Central memory CD8-positive, alpha-beta T cell (primary cell): ENCODE measurements around the gene STK11.

Experiments
- ATAC-seq: fragments of 150-1000 bp; cut with Tn5 transposase; replicated peaks from 2 replicates; pipeline ENCODE4 v1.10.0; 2022; ENCODE audit warnings: mild to moderate bottlenecking, moderate FRiP score, moderate number of reproducible peaks; ENCODE audit not compliant: poor library complexity, severe bottlenecking; ENCODE audit errors: extremely low read depth
- DNase-seq, 2 donors: peaks; one replicate each; pipeline ENCODE4 v3.0.0; 2021; ENCODE audit warnings: low spot score in 2 of 2
- H3K27ac Mint-ChIP-seq: one replicate; pipeline ENCODE4 v1.8.0; 2022; ENCODE audit warnings: low read depth, mild to moderate bottlenecking, moderate library complexity, mixed read lengths
- H3K27me3 Mint-ChIP-seq: one replicate; pipeline ENCODE4 v1.8.0; 2022; ENCODE audit warnings: mixed read lengths
- H3K36me3 Mint-ChIP-seq: one replicate; pipeline ENCODE4 v1.8.0; 2022; ENCODE audit warnings: mild to moderate bottlenecking, moderate library complexity, mixed read lengths; ENCODE audit not compliant: insufficient read depth
- H3K4me1 Mint-ChIP-seq: one replicate; pipeline ENCODE4 v1.8.0; 2022; ENCODE audit warnings: mixed read lengths
- H3K4me3 Mint-ChIP-seq: one replicate; pipeline ENCODE4 v1.8.0; 2022; ENCODE audit warnings: mild to moderate bottlenecking, moderate library complexity, mixed read lengths
- H3K9me3 Mint-ChIP-seq: one replicate; pipeline ENCODE4 v1.8.0; 2022; ENCODE audit warnings: mixed read lengths

STK11 gene

DNA sequence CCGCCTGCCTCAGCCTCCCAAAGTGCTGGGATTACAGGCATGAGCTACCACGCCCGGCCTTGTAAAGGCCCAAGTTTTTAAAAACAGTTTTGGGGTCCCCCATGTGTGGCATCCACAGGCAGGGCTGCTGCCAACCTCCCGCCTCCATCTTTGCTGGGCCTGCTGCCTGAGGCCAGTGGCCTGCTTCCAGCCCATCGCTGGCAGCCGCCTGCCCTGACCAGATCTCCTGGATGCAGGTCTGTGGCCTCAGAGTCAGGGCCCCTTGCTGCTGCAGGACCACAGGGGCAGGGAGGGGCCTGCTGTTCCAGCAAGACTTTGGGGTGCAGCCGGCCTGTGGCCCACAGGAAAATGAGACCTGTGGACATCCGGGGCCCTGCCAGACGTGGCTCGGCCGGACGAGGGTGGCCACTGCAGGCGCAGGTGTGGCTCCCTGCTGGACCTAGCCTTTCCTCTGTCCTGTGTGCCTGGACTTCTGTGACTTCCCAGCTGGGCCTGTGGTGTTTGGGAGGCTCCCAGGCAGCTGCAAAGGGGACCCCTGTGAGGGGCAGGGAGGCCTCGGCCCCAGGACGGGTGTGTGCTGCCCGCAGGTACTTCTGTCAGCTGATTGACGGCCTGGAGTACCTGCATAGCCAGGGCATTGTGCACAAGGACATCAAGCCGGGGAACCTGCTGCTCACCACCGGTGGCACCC lies 14.4 kb downstream of the STK11 start:
- no peaks in the 10 kb centered on the region for H3K27me3 Mint-ChIP-seq
- H3K36me3 Mint-ChIP-seq, result peaks cover 2% of the 10 kb centered on the region

DNA sequence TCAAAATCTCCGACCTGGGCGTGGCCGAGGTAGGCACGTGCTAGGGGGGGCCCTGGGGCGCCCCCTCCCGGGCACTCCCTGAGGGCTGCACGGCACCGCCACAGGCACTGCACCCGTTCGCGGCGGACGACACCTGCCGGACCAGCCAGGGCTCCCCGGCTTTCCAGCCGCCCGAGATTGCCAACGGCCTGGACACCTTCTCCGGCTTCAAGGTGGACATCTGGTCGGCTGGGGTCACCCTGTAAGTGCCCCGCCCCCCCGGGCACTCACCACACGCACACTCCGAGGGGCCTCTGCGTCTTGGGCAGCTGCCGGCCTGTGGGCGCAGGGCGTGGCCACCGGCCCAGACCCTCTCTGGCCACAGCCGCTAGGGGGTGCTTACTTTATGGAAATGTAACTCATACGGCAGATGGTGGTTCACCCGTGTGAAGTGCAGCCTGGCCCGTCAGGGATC lies 14.9 kb downstream of the STK11 start:
- DNase-seq (no peak), ATAC-seq (no peak)
- Mint-ChIP-seq H3K27me3 (no peaks in the 10 kb centered on the region), H3K4me3 (no peak overlapping the region), H3K36me3 (peaks cover 5% of the 10 kb centered on the region), H3K4me1 (no peaks in the 10 kb centered on the region), H3K27ac (no peak overlapping the region), H3K9me3 (no peaks in the 10 kb centered on the region)

More for the DNA sequence above, 14.4 kb downstream of the STK11 start:
- Mint-ChIP-seq H3K4me1 (no peaks in the 10 kb centered on the region), H3K9me3 (no peaks in the 10 kb centered on the region), H3K27ac (no peak overlapping the region), H3K4me3 (no peak overlapping the region)
- no peak for DNase-seq
- no peak for ATAC-seq

DNA sequence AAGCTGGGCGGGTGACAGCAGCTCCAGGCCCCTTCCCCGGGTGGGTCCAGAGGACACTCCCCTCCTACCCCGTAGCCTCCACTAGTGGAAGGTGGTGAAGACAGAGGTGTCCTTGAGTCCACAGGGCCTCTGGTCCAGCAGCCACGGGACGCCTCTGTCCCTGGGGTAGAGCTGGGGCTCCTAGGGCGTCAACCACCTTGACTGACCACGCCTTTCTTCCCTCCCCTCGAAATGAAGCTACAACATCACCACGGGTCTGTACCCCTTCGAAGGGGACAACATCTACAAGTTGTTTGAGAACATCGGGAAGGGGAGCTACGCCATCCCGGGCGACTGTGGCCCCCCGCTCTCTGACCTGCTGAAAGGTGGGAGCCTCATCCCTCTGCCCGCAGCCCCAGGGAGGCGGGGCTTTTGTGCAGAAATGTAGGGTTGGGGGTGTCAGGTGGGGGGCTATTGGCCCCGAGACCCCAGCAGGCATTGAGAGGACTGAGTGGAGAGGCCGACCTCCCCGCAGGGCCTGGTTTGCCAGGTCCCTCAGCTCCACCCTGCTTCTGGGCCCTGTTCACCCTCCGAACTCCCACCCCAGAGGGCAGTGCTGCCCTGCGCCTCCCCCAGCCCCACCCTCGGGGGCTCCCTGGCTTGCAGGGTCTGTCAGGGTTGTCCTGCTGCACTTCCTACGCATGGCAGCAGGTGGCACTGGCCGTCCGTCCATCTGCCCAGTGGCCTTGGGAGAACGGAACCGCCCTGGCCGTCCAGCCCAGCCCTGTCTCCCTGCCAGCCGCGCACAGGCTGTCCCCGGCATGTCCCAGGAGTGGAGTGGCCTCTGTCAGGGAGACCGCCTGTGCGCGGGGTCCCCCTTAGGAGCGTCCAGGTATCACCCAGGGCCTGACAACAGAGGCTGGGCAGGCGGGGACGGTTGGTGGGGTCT lies 15.7 kb downstream of the STK11 start:
- no peaks in the 10 kb centered on the region for H3K9me3 Mint-ChIP-seq
- H3K4me3 Mint-ChIP-seq, result no peak overlapping the region

DNA sequence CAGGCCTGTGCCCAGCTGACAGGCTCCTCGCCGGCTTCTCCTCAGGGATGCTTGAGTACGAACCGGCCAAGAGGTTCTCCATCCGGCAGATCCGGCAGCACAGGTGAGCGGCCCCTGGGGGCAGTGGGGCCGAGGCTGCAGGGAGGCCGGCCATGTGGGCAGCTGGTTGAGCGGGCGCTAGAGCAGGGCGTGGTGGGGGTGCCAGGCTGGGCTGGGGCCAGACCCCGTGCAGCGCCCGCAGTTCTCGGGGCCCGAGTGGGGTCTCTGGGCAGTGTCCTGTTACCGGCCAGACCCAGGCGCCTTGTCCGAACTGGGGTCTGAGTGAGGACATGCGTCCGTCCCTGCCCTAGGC lies 16.3 kb downstream of the STK11 start:
- H3K27me3 Mint-ChIP-seq, result no peaks in the 10 kb centered on the region
- H3K27ac Mint-ChIP-seq, result no peak overlapping the region
- H3K4me1 Mint-ChIP-seq, result no peaks in the 10 kb centered on the region
- DNase-seq (no peak), ATAC-seq (no peak)
- peaks cover 4% of the 10 kb centered on the region for H3K36me3 Mint-ChIP-seq
- no peak overlapping the region for H3K4me3 Mint-ChIP-seq
- H3K9me3 Mint-ChIP-seq, result no peaks in the 10 kb centered on the region

More for the DNA sequence above, 15.7 kb downstream of the STK11 start:
- no peaks in the 10 kb centered on the region for H3K4me1 Mint-ChIP-seq
- no peaks in the 10 kb centered on the region for H3K27me3 Mint-ChIP-seq
- no peak overlapping the region for H3K27ac Mint-ChIP-seq
- H3K36me3 Mint-ChIP-seq, result peaks cover 3% of the 10 kb centered on the region
- ATAC-seq (no peak), DNase-seq (no peak)

DNA sequence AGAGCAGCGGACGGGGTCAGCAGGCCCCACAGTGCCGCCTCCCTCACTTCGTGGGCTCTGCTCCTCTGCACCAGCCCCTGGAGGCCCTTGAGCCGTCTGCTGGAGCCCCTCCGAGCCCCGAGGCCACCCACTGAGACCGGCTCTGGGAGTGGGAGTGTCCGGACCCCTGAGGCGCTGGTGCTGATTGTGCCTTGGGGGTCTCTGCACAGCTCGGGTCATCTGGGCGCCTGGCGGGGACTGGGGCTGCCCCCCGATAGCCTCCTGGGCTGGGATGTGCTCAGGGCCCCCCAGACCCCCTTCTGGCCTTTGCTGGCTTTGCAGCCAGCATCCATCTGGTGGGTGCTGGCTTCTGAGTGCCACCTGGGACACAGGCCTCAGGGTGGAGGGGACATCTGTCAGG lies 16.8 kb downstream of the STK11 start:
- DNase-seq, result no peak
- no peak overlapping the region for H3K27ac Mint-ChIP-seq
- H3K36me3 Mint-ChIP-seq, result peaks cover 5% of the 10 kb centered on the region
- H3K9me3 Mint-ChIP-seq, result no peaks in the 10 kb centered on the region
- no peak overlapping the region for H3K4me3 Mint-ChIP-seq
- no peaks in the 10 kb centered on the region for H3K27me3 Mint-ChIP-seq
- H3K4me1 Mint-ChIP-seq, result no peaks in the 10 kb centered on the region
- no peak for ATAC-seq

DNA sequence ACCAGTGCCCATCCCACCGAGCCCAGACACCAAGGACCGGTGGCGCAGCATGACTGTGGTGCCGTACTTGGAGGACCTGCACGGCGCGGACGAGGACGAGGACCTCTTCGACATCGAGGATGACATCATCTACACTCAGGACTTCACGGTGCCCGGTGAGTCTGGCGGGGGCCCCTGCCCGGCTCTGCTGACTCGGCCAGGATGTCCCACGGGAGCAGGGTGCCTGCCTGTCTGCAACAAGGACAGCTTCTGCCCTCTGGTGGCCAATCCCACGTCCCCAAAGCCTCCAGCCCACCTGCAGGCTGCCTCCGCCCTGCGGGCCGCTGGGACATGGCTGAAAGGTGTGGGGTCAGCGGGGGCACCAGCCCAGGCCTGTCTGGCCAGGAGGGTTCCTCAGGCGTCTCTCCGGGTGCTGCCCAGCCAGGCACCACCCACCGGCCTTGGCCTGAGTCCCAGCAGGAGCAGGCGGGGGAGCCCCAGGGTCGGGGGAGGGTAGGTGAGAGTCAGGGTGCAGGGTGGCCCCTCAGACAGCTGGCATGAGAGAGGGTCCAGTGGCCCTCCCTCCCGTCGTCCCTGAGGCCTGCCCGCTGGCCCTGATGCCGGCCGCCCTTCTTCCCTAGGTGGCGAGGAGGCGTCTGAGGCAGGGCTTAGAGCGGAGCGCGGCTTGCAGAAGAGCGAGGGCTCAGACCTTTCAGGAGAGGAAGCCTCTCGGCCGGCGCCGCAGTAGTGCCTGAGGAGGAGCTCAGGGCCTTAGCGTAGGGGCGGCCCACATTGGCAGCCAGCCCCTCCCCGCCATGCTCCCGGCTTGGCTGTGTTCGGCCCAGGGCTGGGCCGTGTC lies 17.7 kb downstream of the STK11 start:
- Mint-ChIP-seq H3K9me3 (no peaks in the 10 kb centered on the region), H3K27me3 (no peaks in the 10 kb centered on the region), H3K27ac (no peak overlapping the region), H3K36me3 (peaks cover 5% of the 10 kb centered on the region), H3K4me1 (no peaks in the 10 kb centered on the region), H3K4me3 (no peak overlapping the region)
- no peak for ATAC-seq
- DNase-seq, result no peak

DNA sequence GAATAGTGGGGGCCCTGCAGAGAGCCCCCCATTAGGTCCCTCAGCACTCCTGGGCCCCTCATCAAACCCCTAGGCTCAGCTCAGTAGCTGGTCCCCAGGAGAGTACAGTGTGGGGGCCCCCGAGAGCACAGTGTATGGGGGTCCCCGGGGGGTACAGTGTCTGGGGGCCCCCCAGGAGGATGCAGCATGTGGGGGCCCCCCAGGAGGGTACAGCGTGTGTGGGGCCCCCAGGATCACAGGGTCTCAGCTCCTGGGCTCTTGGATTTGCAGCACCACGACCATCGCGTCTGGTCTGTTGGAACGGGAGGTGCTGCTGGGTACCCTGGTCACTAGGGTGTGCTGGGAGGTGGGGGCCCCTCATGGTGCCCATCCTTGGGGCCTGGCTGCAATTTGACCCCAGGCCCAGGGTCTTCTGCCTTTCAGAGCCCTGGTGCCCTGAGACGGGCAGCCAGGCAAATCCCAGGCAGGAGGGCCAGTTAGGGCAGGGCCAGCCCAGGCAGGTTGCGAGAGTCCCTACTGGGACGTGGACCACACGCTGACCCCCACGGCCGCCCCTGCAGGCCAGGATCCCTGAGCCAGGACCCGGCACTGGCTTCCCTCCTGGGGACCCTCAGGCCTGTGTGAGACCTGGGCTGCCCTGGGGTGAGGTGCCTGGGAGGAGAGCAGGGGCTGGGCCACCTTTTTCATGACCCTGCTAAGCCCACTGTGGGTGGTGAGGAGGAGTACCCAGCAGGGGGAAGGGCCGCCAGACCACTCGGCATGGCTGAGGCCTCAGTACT lies 18.7 kb downstream of the STK11 start:
- Mint-ChIP-seq H3K4me3 (no peak overlapping the region), H3K9me3 (no peaks in the 10 kb centered on the region), H3K27me3 (no peaks in the 10 kb centered on the region), H3K27ac (no peak overlapping the region), H3K36me3 (peaks cover 5% of the 10 kb centered on the region), H3K4me1 (no peaks in the 10 kb centered on the region)
- ATAC-seq (no peak), DNase-seq (no peak)

DNA sequence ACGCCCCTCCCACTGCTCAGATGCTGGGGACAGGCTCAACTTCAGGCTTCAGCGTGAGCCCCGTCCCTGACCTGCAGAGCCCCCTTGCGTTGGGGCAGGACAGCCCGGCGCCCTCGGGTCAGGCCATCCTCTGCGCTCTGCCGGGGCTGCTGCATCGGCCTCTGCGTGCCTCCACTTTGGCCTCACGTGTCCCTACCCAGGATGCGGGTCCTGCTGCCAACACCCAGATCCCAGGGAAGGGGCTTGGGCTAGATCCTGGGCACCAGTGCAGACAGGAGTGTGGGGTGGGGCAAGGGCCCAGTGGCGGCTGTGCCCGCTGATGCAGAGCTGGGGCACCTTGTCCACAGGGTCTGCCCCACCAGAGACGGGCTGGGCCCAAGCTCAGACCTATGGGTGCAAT lies 19.3 kb downstream of the STK11 start:
- no peak overlapping the region for H3K4me3 Mint-ChIP-seq
- no peaks in the 10 kb centered on the region for H3K4me1 Mint-ChIP-seq
- no peaks in the 10 kb centered on the region for H3K27me3 Mint-ChIP-seq
- no peak overlapping the region for H3K27ac Mint-ChIP-seq
- DNase-seq, result no peak
- H3K9me3 Mint-ChIP-seq, result no peaks in the 10 kb centered on the region
- peaks cover 5% of the 10 kb centered on the region for H3K36me3 Mint-ChIP-seq
- no peak for ATAC-seq

DNA sequence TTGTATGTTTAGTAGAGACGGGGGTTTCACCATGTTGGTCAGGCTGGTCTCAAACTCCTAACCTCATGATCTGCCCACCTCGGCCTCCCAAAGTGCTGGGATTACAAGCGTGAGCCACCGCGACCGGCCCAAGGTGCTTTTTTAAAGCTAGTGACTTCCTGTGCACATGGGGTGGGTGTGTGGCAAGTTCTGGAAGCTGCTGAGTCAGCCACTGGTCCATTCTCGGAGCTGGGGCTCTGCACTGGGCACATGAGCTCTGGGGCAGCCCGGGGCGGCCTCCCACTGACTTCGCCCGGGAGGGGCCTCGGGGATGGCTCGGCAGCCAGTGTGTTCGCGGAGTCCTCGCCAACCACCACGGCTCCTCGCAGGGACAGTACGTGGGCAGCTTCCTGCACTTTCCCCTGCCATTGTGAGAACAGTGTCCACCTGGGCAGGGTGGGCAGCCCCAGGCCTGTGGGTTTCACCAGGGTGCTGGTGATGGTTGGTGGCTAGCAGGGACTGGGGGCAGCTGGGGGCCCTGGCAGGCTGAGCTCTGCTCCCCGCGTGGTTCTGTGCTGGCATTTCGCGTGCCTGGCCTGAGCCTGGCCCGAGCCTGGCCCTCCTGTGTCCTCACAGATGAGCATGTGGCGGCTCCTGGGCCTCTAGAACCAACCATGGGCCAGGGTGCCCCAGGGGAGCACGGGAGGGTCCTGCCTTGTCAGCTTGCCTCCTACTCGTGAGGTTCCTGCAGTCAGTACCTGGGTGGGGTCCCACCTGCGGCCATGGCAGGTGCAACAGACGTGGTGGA lies 20.1 kb downstream of the STK11 start:
- DNase-seq, result no peak
- Mint-ChIP-seq H3K4me3 (no peak overlapping the region), H3K4me1 (no peaks in the 10 kb centered on the region), H3K36me3 (peaks cover 5% of the 10 kb centered on the region), H3K27ac (no peak overlapping the region), H3K9me3 (no peaks in the 10 kb centered on the region), H3K27me3 (no peaks in the 10 kb centered on the region)
- no peak for ATAC-seq

DNA sequence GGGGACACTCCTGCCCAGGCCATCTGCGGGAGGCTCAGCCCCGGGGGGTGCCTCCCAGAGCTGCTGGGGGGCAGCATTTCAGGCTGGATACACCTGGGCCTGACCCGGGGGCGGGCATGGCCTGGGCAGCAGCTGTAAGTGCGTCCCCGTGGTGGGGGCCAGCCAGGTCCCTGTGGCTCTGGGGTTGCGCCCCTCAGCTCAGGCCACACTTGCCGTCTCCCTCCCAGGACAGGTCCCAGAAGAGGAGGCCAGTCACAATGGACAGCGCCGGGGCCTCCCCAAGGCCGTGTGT lies 20.6 kb downstream of the STK11 start:
- H3K9me3 Mint-ChIP-seq, result no peaks in the 10 kb centered on the region
- H3K4me1 Mint-ChIP-seq, result no peaks in the 10 kb centered on the region
- H3K36me3 Mint-ChIP-seq, result peaks cover 5% of the 10 kb centered on the region
- no peak overlapping the region for H3K27ac Mint-ChIP-seq
- DNase-seq, result no peak
- no peak for ATAC-seq
- H3K27me3 Mint-ChIP-seq, result no peaks in the 10 kb centered on the region
- H3K4me3 Mint-ChIP-seq, result no peak overlapping the region

DNA sequence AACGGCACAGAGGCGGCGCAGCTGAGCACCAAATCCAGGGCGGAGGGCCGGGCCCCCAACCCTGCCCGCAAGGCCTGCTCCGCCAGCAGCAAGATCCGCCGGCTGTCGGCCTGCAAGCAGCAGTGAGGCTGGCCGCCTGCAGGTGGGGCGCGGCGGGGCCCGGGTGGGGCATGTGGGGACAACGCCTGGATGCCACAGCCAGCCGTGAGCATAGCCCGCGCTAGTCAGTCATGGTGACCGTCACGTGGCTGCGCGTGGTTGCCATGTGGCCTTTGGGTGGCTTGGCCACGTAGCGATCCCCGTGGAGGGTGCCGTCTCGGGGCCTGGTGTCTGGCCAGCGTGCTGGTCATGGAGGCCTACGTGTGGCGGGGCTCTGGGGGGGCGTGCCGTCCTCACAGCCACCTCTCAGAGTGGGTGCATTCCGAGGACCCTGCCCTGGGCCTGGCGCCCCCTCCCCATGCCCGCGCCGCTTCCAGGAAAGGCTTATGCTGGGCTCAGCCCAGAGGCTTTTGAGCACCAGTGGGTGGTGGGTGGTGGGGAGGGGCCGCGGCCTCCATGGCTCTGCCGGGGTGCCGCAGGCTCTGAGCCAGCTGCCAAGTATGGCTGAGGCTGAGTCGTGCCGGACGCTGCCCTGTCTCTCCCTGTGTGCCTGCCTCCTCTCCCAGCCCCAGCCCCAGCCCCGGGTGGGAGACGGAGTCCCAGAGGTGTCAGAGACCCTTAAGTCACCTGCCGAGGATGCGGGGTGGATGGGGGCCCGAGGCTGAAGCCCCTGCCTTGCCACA lies 21.1 kb downstream of the STK11 start:
- Mint-ChIP-seq H3K9me3 (no peaks in the 10 kb centered on the region), H3K27ac (no peak overlapping the region), H3K27me3 (no peaks in the 10 kb centered on the region), H3K4me3 (no peak overlapping the region), H3K36me3 (peaks cover 5% of the 10 kb centered on the region), H3K4me1 (no peaks in the 10 kb centered on the region)
- DNase-seq, result no peak
- no peak for ATAC-seq
